SJCRH30 (cell line): Measurements from ENCODE around the gene ZFP92. TPM values are rescaled to one million over a fixed set of nuclear protein-coding genes. Genes with fewer than 3 reads are reported as not detected.

Experiments used
- DNase-seq, 2 experiments: peaks; one replicate each; pipeline ENCODE4 v3.0.0-alpha.2; 2015 to 2020
- H3K27ac ChIP-seq: fragments of 250-450 bp; sonication (Bioruptor Pico); 2 replicates; pipeline ENCODE4 v1.5.1; 2020; ENCODE audit warnings: mild to moderate bottlenecking, moderate library complexity
- H3K27me3 ChIP-seq: fragments of 250-450 bp; sonication (Bioruptor Pico); 2 replicates; pipeline ENCODE4 v1.5.1; 2020; ENCODE audit warnings: mild to moderate bottlenecking, moderate library complexity
- H3K36me3 ChIP-seq: fragments of 250-450 bp; sonication (Bioruptor Pico); 2 replicates; pipeline ENCODE4 v1.5.1; 2020; ENCODE audit warnings: mild to moderate bottlenecking, moderate library complexity
- H3K4me1 ChIP-seq: fragments of 250-450 bp; sonication (Bioruptor Pico); 2 replicates; pipeline ENCODE4 v1.5.1; 2020; ENCODE audit warnings: mild to moderate bottlenecking, moderate library complexity
- H3K4me3 ChIP-seq: fragments of 250-450 bp; sonication (Bioruptor Pico); 2 replicates; pipeline ENCODE4 v1.5.1; 2020; ENCODE audit warnings: mild to moderate bottlenecking, moderate library complexity
- H3K9me3 ChIP-seq: fragments of 250-450 bp; sonication (Bioruptor Pico); replicated peaks from 2 replicates; pipeline ENCODE4 v1.5.1; 2020; ENCODE audit warnings: mild to moderate bottlenecking, moderate library complexity
- total RNA-seq: library from RNA; depleted of rRNA; stranded (reverse); fragments of >200 nt; shearing (Covaris generic); gene quantifications from 2 replicates; pipeline ENCODE4 v1.2.3, GENCODE V29; 2014

The ZFP92 gene
- total RNA-seq, 1 experiment from 2014 or later, result not detected

GRCh38 chrX:153433781-153434285 is 22.6 kb downstream of the ZFP92 start:
- no peaks in the 10 kb centered on the region for H3K36me3 ChIP-seq
- no peaks in the 10 kb centered on the region for H3K9me3 ChIP-seq
- no peaks in the 10 kb centered on the region for H3K27me3 ChIP-seq
- no peak overlapping the region for H3K27ac ChIP-seq
- no peak overlapping the region for H3K4me3 ChIP-seq
- H3K4me1 ChIP-seq, result no peaks in the 10 kb centered on the region
- no peak for DNase-seq

- H3K4me1 ChIP-seq, result no peaks in the 10 kb centered on the region
- no peaks in the 10 kb centered on the region for H3K36me3 ChIP-seq
- H3K4me3 ChIP-seq, result no peak overlapping the region
- H3K27ac ChIP-seq, result no peak overlapping the region
- H3K27me3 ChIP-seq, result no peaks in the 10 kb centered on the region
- DNase-seq, result no peak
- H3K9me3 ChIP-seq, result no peaks in the 10 kb centered on the region
These were observed 23.5 kb downstream of the ZFP92 start for GRCh38 chrX:153434801-153435200.

GRCh38 chrX:153435845-153436244 is 24.6 kb downstream of the ZFP92 start:
- H3K9me3 ChIP-seq, result no peaks in the 10 kb centered on the region

GRCh38 chrX:153438532-153438931 is 27.3 kb downstream of the ZFP92 start:
- H3K4me1 ChIP-seq, result no peaks in the 10 kb centered on the region
- H3K9me3 ChIP-seq, result no peaks in the 10 kb centered on the region
- no peaks in the 10 kb centered on the region for H3K36me3 ChIP-seq
- no peaks in the 10 kb centered on the region for H3K27me3 ChIP-seq
- no peak overlapping the region for H3K4me3 ChIP-seq
- no peak overlapping the region for H3K27ac ChIP-seq
- DNase-seq, result no peak

More at GRCh38 chrX:153435845-153436244, 24.6 kb downstream of the ZFP92 start:
- H3K36me3 ChIP-seq, result no peaks in the 10 kb centered on the region
- no peak for DNase-seq
- no peaks in the 10 kb centered on the region for H3K27me3 ChIP-seq
- no peak overlapping the region for H3K27ac ChIP-seq
- no peaks in the 10 kb centered on the region for H3K4me1 ChIP-seq
- H3K4me3 ChIP-seq, result no peak overlapping the region

- no peak for DNase-seq
- no peaks in the 10 kb centered on the region for H3K27me3 ChIP-seq
- no peak overlapping the region for H3K4me3 ChIP-seq
- H3K4me1 ChIP-seq, result no peaks in the 10 kb centered on the region
- no peak overlapping the region for H3K27ac ChIP-seq
- H3K9me3 ChIP-seq, result no peaks in the 10 kb centered on the region
- H3K36me3 ChIP-seq, result no peaks in the 10 kb centered on the region
These were observed 28.7 kb downstream of the ZFP92 start for GRCh38 chrX:153439977-153440376.

- Histone ChIP-seq H3K9me3 (no peaks in the 10 kb centered on the region), H3K36me3 (no peaks in the 10 kb centered on the region), H3K27me3 (no peaks in the 10 kb centered on the region), H3K4me3 (no peak overlapping the region), H3K27ac (no peak overlapping the region), H3K4me1 (no peaks in the 10 kb centered on the region)
- DNase-seq, result no peak
These were observed 29.4 kb downstream of the ZFP92 start for GRCh38 chrX:153440556-153441135.

- H3K27ac ChIP-seq, result no peak overlapping the region
- H3K36me3 ChIP-seq, result no peaks in the 10 kb centered on the region
- DNase-seq, result no peak
- no peaks in the 10 kb centered on the region for H3K4me1 ChIP-seq
- no peak overlapping the region for H3K4me3 ChIP-seq
- no peaks in the 10 kb centered on the region for H3K27me3 ChIP-seq
- no peaks in the 10 kb centered on the region for H3K9me3 ChIP-seq
These were observed 30.0 kb downstream of the ZFP92 start for GRCh38 chrX:153441296-153441695.

- H3K27me3 ChIP-seq, result no peaks in the 10 kb centered on the region
- no peaks in the 10 kb centered on the region for H3K36me3 ChIP-seq
- H3K9me3 ChIP-seq, result no peaks in the 10 kb centered on the region
- no peak overlapping the region for H3K4me3 ChIP-seq
- DNase-seq, result no peak
- no peaks in the 10 kb centered on the region for H3K4me1 ChIP-seq
- no peak overlapping the region for H3K27ac ChIP-seq
These were observed 30.7 kb downstream of the ZFP92 start for GRCh38 chrX:153441981-153442380.

- Histone ChIP-seq H3K27ac (no peak overlapping the region), H3K4me3 (no peak overlapping the region)
These were observed 31.2 kb downstream of the ZFP92 start for GRCh38 chrX:153442463-153442862.

GRCh38 chrX:153443476-153444332 is 32.4 kb downstream of the ZFP92 start:
- Histone ChIP-seq H3K36me3 (no peaks in the 10 kb centered on the region), H3K27me3 (no peaks in the 10 kb centered on the region), H3K4me3 (no peak overlapping the region), H3K4me1 (no peaks in the 10 kb centered on the region), H3K27ac (no peak overlapping the region), H3K9me3 (no peaks in the 10 kb centered on the region)
- DNase-seq, result no peak

More at GRCh38 chrX:153442463-153442862, 31.2 kb downstream of the ZFP92 start:
- H3K27me3 ChIP-seq, result no peaks in the 10 kb centered on the region
- no peaks in the 10 kb centered on the region for H3K4me1 ChIP-seq
- DNase-seq, result no peak
- no peaks in the 10 kb centered on the region for H3K9me3 ChIP-seq
- H3K36me3 ChIP-seq, result no peaks in the 10 kb centered on the region

- no peak for DNase-seq
- no peaks in the 10 kb centered on the region for H3K9me3 ChIP-seq
- H3K27ac ChIP-seq, result no peak overlapping the region
- H3K4me1 ChIP-seq, result no peaks in the 10 kb centered on the region
- H3K36me3 ChIP-seq, result no peaks in the 10 kb centered on the region
- H3K27me3 ChIP-seq, result no peaks in the 10 kb centered on the region
- no peak overlapping the region for H3K4me3 ChIP-seq
These were observed 33.2 kb downstream of the ZFP92 start for GRCh38 chrX:153444333-153445011.

- Histone ChIP-seq H3K27me3 (no peaks in the 10 kb centered on the region), H3K9me3 (no peaks in the 10 kb centered on the region), H3K4me3 (no peak overlapping the region), H3K27ac (no peak overlapping the region), H3K4me1 (no peaks in the 10 kb centered on the region), H3K36me3 (no peaks in the 10 kb centered on the region)
- DNase-seq, result no peak
These were observed 34.0 kb downstream of the ZFP92 start for GRCh38 chrX:153445106-153445855.

GRCh38 chrX:153445856-153446635 is 34.8 kb downstream of the ZFP92 start, which contains the start of gene TREX2:
TSS of gene TREX2 (minus strand) at chrX:153446056. CDS start at chrX:153445430, 626 bp downstream.
- Histone ChIP-seq H3K27me3 (no peaks in the 10 kb centered on the region), H3K4me3 (no peak within 1 kb of the TSS), H3K4me1 (no peaks in the 10 kb centered on the region), H3K36me3 (no peaks in the 10 kb centered on the region), H3K27ac (no peak within 1 kb of the TSS), H3K9me3 (no peaks in the 10 kb centered on the region)
- no peak for DNase-seq

GRCh38 chrX:153446636-153446936 is 35.3 kb downstream of the ZFP92 start:
- H3K27ac ChIP-seq, result no peak overlapping the region
- DNase-seq, result no peak
- H3K27me3 ChIP-seq, result no peaks in the 10 kb centered on the region
- H3K4me1 ChIP-seq, result no peaks in the 10 kb centered on the region
- H3K9me3 ChIP-seq, result no peaks in the 10 kb centered on the region
- no peaks in the 10 kb centered on the region for H3K36me3 ChIP-seq
- H3K4me3 ChIP-seq, result no peak overlapping the region
